Left cardiac atrium (tissue), 4 donors: ENCODE data around the gene SLC45A3. TPM values are rescaled to one million over a fixed set of nuclear protein-coding genes. Genes with fewer than 3 reads are reported as not detected.

ENCODE experiments used
- ATAC-seq, 2 donors: fragments of 200-7000 bp; cut with Tn5 transposase; one replicate each; pipeline ENCODE4 v1.9.1; 2020; ENCODE audit warnings: mild to moderate bottlenecking in 2 of 2, moderate library complexity in 2 of 2
- DNase-seq: peaks from one replicate; pipeline ENCODE4 v3.0.0-alpha.2; 2020
- intact Hi-C, 2 donors: fragments of 100-400 bp; cut with DNase I; formaldehyde crosslinking; loops; one replicate each; pipeline versions ENCODE4 v1.14.1 to v1.15.1; 2022 to 2023
- total RNA-seq, 2 donors: library from RNA; stranded (reverse); fragmentation: NEBNext Ultra II Directional; extraction: Animal tissue kit (Norgen Biotek cat#: 25700); gene quantifications; one replicate each; pipeline ENCODE4 v1.2.1, GENCODE V29; 2021
- donor health status: DM: no; HTN: yes; CAD: no.
- donor health status: DM: no; HTN: yes; CAD: no; lungs with severe emphysema.
- donor health status: DM: yes; HTN: yes; CAD: no.
- donor health status: Dilated cardiomyopathy.

SLC45A3 gene
- total RNA-seq, 2 donors from 2014 or later: 1.3 to 3.3 TPM

- ATAC-seq: no peak
- intact Hi-C loops: no loop called here
- DNase-seq: no peak
Observed at GRCh38 chr1:205672970-205673369, 7.3 kb downstream of the SLC45A3 start.

- intact Hi-C loops: no loop called here
- ATAC-seq (no peak), DNase-seq (no peak)
Observed at GRCh38 chr1:205672395-205672889, 7.9 kb downstream of the SLC45A3 start.

GRCh38 chr1:205670611-205671430 lies 9.5 kb downstream of the SLC45A3 start:
- DNase-seq (no peak), ATAC-seq (no peak)
- intact Hi-C loops: no loop called here

- no peak for DNase-seq
- no peak for ATAC-seq
- intact Hi-C loops: no loop called here
Observed at GRCh38 chr1:205670150-205670446, 10.2 kb downstream of the SLC45A3 start.

- DNase-seq: no peak
- intact Hi-C loops: loop anchor here (10.0 kb wide), 3 partner anchors 45 to 435 kb away; no protein-coding TSS in a partner anchor
- peak in 1 of 2 donors; percentile 10 for ATAC-seq
Observed at GRCh38 chr1:205669341-205670149, 10.8 kb downstream of the SLC45A3 start.

GRCh38 chr1:205668951-205669340 lies 11.4 kb downstream of the SLC45A3 start:
- no peak for DNase-seq
- peak in 1 of 2 donors; percentile 21 for ATAC-seq
- intact Hi-C loops: loop anchor here (10.0 kb wide), 3 partner anchors 46 to 436 kb away; no protein-coding TSS in a partner anchor

GRCh38 chr1:205667909-205668643 lies 12.2 kb downstream of the SLC45A3 start:
- DNase-seq (no peak), ATAC-seq (no peak)
- intact Hi-C loops: loop anchor here (10.0 kb wide), 3 partner anchors 47 to 437 kb away; no protein-coding TSS in a partner anchor

GRCh38 chr1:205666372-205667166 lies 13.7 kb downstream of the SLC45A3 start:
- DNase-seq (no peak), ATAC-seq (no peak)
- intact Hi-C loops: loop anchor here (10.0 kb wide), 3 partner anchors 48 to 438 kb away; no protein-coding TSS in a partner anchor

- DNase-seq (no peak), ATAC-seq (no peak)
- intact Hi-C loops: loop anchor here (10.0 kb wide), 3 partner anchors 49 to 439 kb away; no protein-coding TSS in a partner anchor
Observed at GRCh38 chr1:205665201-205666045, 14.9 kb downstream of the SLC45A3 start.

GRCh38 chr1:205664399-205665017 lies 15.8 kb downstream of the SLC45A3 start:
- intact Hi-C loops: loop anchor here (5.0 to 10.0 kb wide), 4 partner anchors 50 to 440 kb away; no protein-coding TSS in a partner anchor
- ATAC-seq: peak in 1 of 2 donors; percentile 5
- DNase-seq: no peak

GRCh38 chr1:205663286-205663936 lies 16.9 kb downstream of the SLC45A3 start:
- intact Hi-C loops: loop anchor here (5.0 to 10.0 kb wide), 4 partner anchors 51 to 441 kb away; no protein-coding TSS in a partner anchor
- ATAC-seq (no peak), DNase-seq (no peak)

- intact Hi-C loops: loop anchor here (5.0 to 10.0 kb wide), 4 partner anchors 52 to 442 kb away; no protein-coding TSS in a partner anchor
- DNase-seq: no peak
- ATAC-seq: no peak
Observed at GRCh38 chr1:205662791-205663190, 17.5 kb downstream of the SLC45A3 start.

- no peak for DNase-seq
- intact Hi-C loops: loop anchor here (5.0 to 10.0 kb wide), 4 partner anchors 53 to 443 kb away; no protein-coding TSS in a partner anchor
- no peak for ATAC-seq
Observed at GRCh38 chr1:205662135-205662738, 18.1 kb downstream of the SLC45A3 start.

GRCh38 chr1:205661429-205662134 lies 18.7 kb downstream of the SLC45A3 start:
- DNase-seq: no peak
- no peak for ATAC-seq
- intact Hi-C loops: loop anchor here (5.0 to 10.0 kb wide), 4 partner anchors 53 to 443 kb away; no protein-coding TSS in a partner anchor

GRCh38 chr1:205660361-205660760 lies 19.9 kb downstream of the SLC45A3 start:
- no peak for DNase-seq

More at GRCh38 chr1:205660361-205660760, 19.9 kb downstream of the SLC45A3 start:
- no peak for ATAC-seq
- intact Hi-C loops: loop anchor here (5.0 to 10.0 kb wide), 4 partner anchors 54 to 444 kb away; no protein-coding TSS in a partner anchor
